GM12864 (cell line): Measurements from ENCODE around the gene GABRR3.

Source experiments
- DNase-seq: peaks from one replicate; pipeline ENCODE4 v3.0.0-alpha.2; 2011; ENCODE audit warnings: low read depth
- H3K4me3 ChIP-seq: 2 replicates; pipeline ENCODE4 v1.5.1; 2011; ENCODE audit warnings: mild to moderate bottlenecking, low read depth, low read length, control low read depth
- CTCF ChIP-seq: IDR thresholded peaks from 2 replicates; pipeline ENCODE4 v1.5.1; 2011; ENCODE audit warnings: low read depth, mild to moderate bottlenecking, moderate library complexity, low read length, control low read depth, inconsistent platforms; ENCODE audit errors: missing control alignments

GABRR3 gene

GRCh38 chr3:97938444-97938843 lies 96.7 kb downstream of the GABRR3 start:
- TF ChIP-seq CTCF, result no peak
- H3K4me3 ChIP-seq, result no peak overlapping the region
- no peak for DNase-seq

- TF ChIP-seq CTCF, result no peak
- no peak for DNase-seq
- no peak overlapping the region for H3K4me3 ChIP-seq
These were observed 97.9 kb downstream of the GABRR3 start for GRCh38 chr3:97937205-97937604.

GRCh38 chr3:97935842-97936241 lies 99.3 kb downstream of the GABRR3 start:
- no peak overlapping the region for H3K4me3 ChIP-seq
- no peak for TF ChIP-seq CTCF
- DNase-seq, result no peak
